ES-I3 (cell line): ENCODE measurements around the gene CST2.
"Not testable (repeated sequence)": the region's sequence is repeated elsewhere in the genome, so short reads cannot be mapped to it uniquely, and the experiment has no call there.

ENCODE experiments used
- H3K36me3 ChIP-seq: 2 replicates; pipeline ENCODE4 v1.6.1; 2013; ENCODE audit warnings: mild to moderate bottlenecking, low read length, control low read depth, moderate library complexity; ENCODE audit not compliant: insufficient read depth
- H3K4me1 ChIP-seq: 2 replicates; pipeline ENCODE4 v1.6.1; 2013; ENCODE audit warnings: mild to moderate bottlenecking, control low read depth, low read length; ENCODE audit not compliant: insufficient read depth
- H3K9ac ChIP-seq: 2 replicates; pipeline ENCODE4 v1.6.1; 2013; ENCODE audit warnings: low read depth, mild to moderate bottlenecking, low read length, moderate library complexity
- H3K9me3 ChIP-seq: 2 replicates; pipeline ENCODE4 v1.6.1; 2013; ENCODE audit warnings: mild to moderate bottlenecking, low read length, moderate library complexity; ENCODE audit not compliant: control insufficient read depth, insufficient read depth

The CST2 gene

GRCh38 chr20:23782366-23782983 lies 44.1 kb downstream of the CST2 start:
- Histone ChIP-seq H3K9me3 (no peaks in the 10 kb centered on the region), H3K36me3 (no peaks in the 10 kb centered on the region), H3K9ac (no peak overlapping the region), H3K4me1 (no peaks in the 10 kb centered on the region)

DNA sequence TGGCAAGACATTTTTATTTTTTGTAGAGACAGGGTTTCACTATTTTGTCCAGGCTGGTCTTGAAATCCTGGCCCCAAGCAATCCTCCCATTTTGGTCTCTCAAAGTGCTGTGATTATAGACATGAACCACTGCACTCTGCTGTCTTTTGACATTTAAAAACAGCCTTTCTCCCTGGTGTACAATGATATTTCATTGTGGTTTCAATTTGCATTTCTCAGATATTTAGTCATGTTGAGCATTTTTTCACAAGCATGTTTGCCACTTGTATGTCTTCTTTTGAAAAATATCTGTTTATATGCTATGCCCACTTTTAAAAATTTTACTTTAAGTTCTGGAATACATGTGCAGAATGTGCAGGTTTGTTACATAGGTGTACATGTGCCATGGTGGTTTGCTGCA lies 47.9 kb downstream of the CST2 start:
- H3K36me3 ChIP-seq, H3K9ac ChIP-seq, H3K4me1 ChIP-seq, H3K9me3 ChIP-seq: not testable (repeated sequence)

- H3K4me1 ChIP-seq, H3K9ac ChIP-seq: not testable (repeated sequence)
Observed at GRCh38 chr20:23777380-23777779, 49.1 kb downstream of the CST2 start.

GRCh38 chr20:23776067-23776771 lies 50.3 kb downstream of the CST2 start:
- Histone ChIP-seq H3K9ac (no peak overlapping the region; the same call in 1 of the 2 replicates), H3K36me3 (no peaks in the 10 kb centered on the region), H3K9me3 (no peaks in the 10 kb centered on the region), H3K4me1 (peaks cover 9% of the 10 kb centered on the region)

More at GRCh38 chr20:23777380-23777779, 49.1 kb downstream of the CST2 start:
- not testable (repeated sequence) for H3K9me3 ChIP-seq, H3K36me3 ChIP-seq

GRCh38 chr20:23774081-23774480 lies 52.4 kb downstream of the CST2 start:
- Histone ChIP-seq H3K9ac (no peak overlapping the region), H3K36me3 (no peaks in the 10 kb centered on the region), H3K4me1 (peaks cover 9% of the 10 kb centered on the region), H3K9me3 (no peaks in the 10 kb centered on the region)
